Adrenal gland (tissue), 12 donors: ENCODE measurements around the gene TIGD4. TPM values are rescaled to one million over a fixed set of nuclear protein-coding genes. Genes with fewer than 3 reads are reported as not detected.

ENCODE experiments used
- DNase-seq, 7 donors: peaks; one replicate each; pipeline ENCODE4 v3.0.0-alpha.2; 2019 to 2020
- H3K27ac ChIP-seq, 5 donors: fragments of 200-600 bp; sonication (generic) in 4 of 5; 1 replicate in 3 of 5; 2 replicates in 2 of 5; pipeline versions ENCODE4 v1.5.1 to v1.8.0; 2016 to 2020; ENCODE audit warnings: mild to moderate bottlenecking in 1 of 5
- H3K27me3 ChIP-seq: fragments of 200-600 bp; 2 replicates; pipeline ENCODE4 v1.8.0; 2021
- H3K36me3 ChIP-seq, 2 donors: fragments of 200-600 bp; replicated peaks in 1 of 2; 1 replicate in 1 of 2; 2 replicates in 1 of 2; pipeline versions ENCODE4 v1.5.1 to v1.8.0; 2018 to 2022
- H3K4me1 ChIP-seq, 2 donors: fragments of 200-600 bp; replicated peaks in 1 of 2; 1 replicate in 1 of 2; 2 replicates in 1 of 2; pipeline versions ENCODE4 v1.5.1 to v1.8.0; 2018 to 2021
- H3K4me3 ChIP-seq, 4 donors: fragments of 200-600 bp; sonication (generic) in 3 of 4; one replicate each; pipeline ENCODE4 v1.5.1; 2016 to 2018
- H3K9me3 ChIP-seq, 3 donors: fragments of 200-600 bp; sonication (generic) in 1 of 3; replicated peaks in 1 of 3; 1 replicate in 2 of 3; 2 replicates in 1 of 3; pipeline versions ENCODE4 v1.5.1 to v1.8.0; 2016 to 2021
- POLR2A ChIP-seq, 2 donors: fragments of 450-650 bp; IDR thresholded peaks; one replicate each; pipeline ENCODE4 v1.6.1; 2017; ENCODE audit warnings: antibody characterized with exemption in 2 of 2, mild to moderate bottlenecking in 2 of 2, moderate library complexity in 1 of 2
- WGBS, 4 donors: extraction: QIAGEN DNeasy Blood & Tissue Kit in 2 of 4; methylation state at CpG; one replicate each; pipeline versions ENCODE4 v1.1.5 to v1.1.7; 2013 to 2017; 5-methylcytosine and 5-hydroxymethylcytosine counted together
- intact Hi-C, 2 donors: fragments of 100-400 bp; cut with DNase I; formaldehyde crosslinking; loops; one replicate each; pipeline versions ENCODE4 v1.14.1 to v1.15.0; 2022 to 2023
- polyA plus RNA-seq, 3 donors: library from polyadenylated mRNA; stranded (reverse); fragments of 200-250 nt in 2 of 3; fragments of 350-450 nt in 1 of 3; fragmentation: Illumina TruSeq in 1 of 3; extraction: RNeasy Lipid Tissue Mini Kit (QIAGEN cat#74804) in 1 of 3; gene quantifications; one replicate each; pipeline ENCODE4 v1.2.3, GENCODE V29; 2013 to 2014
- total RNA-seq, 9 donors: library from RNA; depleted of rRNA in 4 of 9; stranded (reverse); fragments of >200 nt in 4 of 9; fragments of 120-200 nt in 1 of 9; fragmentation: NEBNext Ultra II Directional in 1 of 9; extraction: Animal tissue kit (Norgen Biotek cat#: 25700) in 1 of 9; gene quantifications; one replicate each; pipeline versions ENCODE4 v1.1.0 to v1.2.4, GENCODE V29; 2013 to 2023
- TF ChIP-seq, protein P1 (sequence below), 6 experiments: fragments of 450-650 bp in 4 of 6; fragments of 200-600 bp in 2 of 6; sonication (generic) in 1 of 6; IDR thresholded peaks; 1 replicate in 5 of 6; 2 replicates in 1 of 6; pipeline versions ENCODE4 v1.5.1 to v1.8.0; 2016 to 2021; ENCODE audit warnings: antibody characterized with exemption in 6 of 6, mild to moderate bottlenecking in 2 of 6, moderate library complexity in 1 of 6
- donor health status: healthy with polysubstance abuse.
- donor health status: Bipolar disorder and iron deficiency.
- donor health status: DM: yes; HTN: yes; CAD: no.
- donor health status: DM: no; HTN: no; CAD: no.
- donor health status: DM: no; HTN: no; CAD: no.
- donor health status: DM: yes; HTN: yes; CAD: no.

TIGD4 gene
- total and polyA plus RNA-seq, 12 donors = 0.08 to 2.0 (median 0.34) TPM; not detected in 1

DNA sequence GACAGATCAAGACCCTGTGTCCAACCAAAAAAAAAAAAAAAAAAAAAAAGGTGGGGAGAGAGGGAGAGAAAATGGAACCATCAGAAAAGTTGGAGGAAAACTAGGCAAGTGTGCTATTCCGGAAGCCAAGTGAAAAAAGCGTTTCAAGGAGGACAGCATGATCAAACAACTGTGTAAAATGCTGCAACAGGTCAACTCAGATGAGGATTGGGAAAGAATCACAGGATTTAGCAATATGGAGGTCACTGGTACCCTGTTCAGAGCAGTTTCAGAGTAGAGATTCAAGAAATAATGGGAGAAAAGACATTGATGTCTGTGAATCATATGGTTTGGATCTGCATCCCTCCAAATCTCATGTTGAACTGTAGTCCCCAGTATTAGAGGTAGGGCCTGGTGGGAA lies 47.5 kb downstream of the TIGD4 start:
- no peak overlapping the region for H3K27ac ChIP-seq
- H3K36me3 ChIP-seq = no peaks in the 10 kb centered on the region
- H3K27me3 ChIP-seq = no peaks in the 10 kb centered on the region
- 79 to 89% (median 85%) methylated on average over 2 of the region's 2 CpGs for WGBS, 4 donors
- H3K4me1 ChIP-seq = no peaks in the 10 kb centered on the region
- TF ChIP-seq, protein P1, sequence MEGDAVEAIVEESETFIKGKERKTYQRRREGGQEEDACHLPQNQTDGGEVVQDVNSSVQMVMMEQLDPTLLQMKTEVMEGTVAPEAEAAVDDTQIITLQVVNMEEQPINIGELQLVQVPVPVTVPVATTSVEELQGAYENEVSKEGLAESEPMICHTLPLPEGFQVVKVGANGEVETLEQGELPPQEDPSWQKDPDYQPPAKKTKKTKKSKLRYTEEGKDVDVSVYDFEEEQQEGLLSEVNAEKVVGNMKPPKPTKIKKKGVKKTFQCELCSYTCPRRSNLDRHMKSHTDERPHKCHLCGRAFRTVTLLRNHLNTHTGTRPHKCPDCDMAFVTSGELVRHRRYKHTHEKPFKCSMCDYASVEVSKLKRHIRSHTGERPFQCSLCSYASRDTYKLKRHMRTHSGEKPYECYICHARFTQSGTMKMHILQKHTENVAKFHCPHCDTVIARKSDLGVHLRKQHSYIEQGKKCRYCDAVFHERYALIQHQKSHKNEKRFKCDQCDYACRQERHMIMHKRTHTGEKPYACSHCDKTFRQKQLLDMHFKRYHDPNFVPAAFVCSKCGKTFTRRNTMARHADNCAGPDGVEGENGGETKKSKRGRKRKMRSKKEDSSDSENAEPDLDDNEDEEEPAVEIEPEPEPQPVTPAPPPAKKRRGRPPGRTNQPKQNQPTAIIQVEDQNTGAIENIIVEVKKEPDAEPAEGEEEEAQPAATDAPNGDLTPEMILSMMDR (IDR thresholded peaks at IDR 0.05) = no peak
- no peak for TF ChIP-seq POLR2A (IDR thresholded peaks at IDR 0.05)
- DNase-seq = no peak
- intact Hi-C loops = loop anchor here in 1 of 2 donors (5.0 kb wide), 1 partner anchor 280 kb away; no protein-coding TSS in a partner anchor
- no peak overlapping the region for H3K4me3 ChIP-seq
- no peaks in the 10 kb centered on the region for H3K9me3 ChIP-seq

DNA sequence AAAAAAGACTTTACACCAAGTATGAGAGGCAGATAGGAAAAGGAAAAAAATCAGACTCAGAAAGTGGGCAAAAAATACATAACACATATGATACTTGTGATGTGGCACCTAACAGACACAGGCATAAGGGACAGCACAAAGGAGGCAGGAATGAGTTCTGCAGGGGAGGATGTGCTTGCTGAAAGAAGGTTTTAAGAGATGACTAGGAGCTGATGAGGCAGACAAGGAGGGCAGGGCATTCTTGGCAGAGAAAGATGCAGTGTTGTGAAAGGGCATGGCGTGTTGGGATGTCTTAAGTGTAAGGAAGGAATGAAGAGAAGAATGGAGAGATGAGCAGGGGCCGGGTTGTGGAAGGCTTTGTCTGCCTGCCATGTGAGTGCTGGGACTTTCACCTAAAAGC lies 50.1 kb downstream of the TIGD4 start:
- intact Hi-C loops = no loop called here
- Histone ChIP-seq H3K9me3 (no peaks in the 10 kb centered on the region), H3K4me1 (no peaks in the 10 kb centered on the region), H3K27me3 (no peaks in the 10 kb centered on the region), H3K27ac (no peak overlapping the region), H3K36me3 (no peaks in the 10 kb centered on the region), H3K4me3 (no peak overlapping the region)
- WGBS, 4 donors = 33 to 36% (median 35%) methylated on average over 2 of the region's 2 CpGs
- no peak for TF ChIP-seq POLR2A (IDR thresholded peaks at IDR 0.05)
- TF ChIP-seq, protein P1 (IDR thresholded peaks at IDR 0.05) = no peak
- DNase-seq = no peak

DNA sequence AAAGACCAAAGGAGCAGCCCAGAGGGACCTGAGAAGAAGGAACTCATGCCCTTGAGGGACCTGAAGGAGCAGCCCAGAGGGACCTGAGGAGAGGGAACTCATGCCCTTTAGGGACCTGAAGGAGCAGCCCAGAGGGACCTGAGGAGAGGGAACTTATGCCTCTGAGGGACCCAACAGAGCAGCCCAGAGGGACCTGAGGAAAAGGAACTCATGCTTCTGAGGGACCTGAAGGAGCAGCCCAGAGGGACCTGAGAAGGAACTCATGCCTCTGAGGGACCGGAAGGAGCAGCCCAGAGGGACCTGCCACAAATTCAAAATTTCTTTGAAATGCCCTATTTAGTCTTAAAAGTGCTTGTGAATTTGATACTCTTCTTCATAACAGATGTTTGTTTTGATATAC lies 51.2 kb downstream of the TIGD4 start:
- H3K9me3 ChIP-seq = no peaks in the 10 kb centered on the region
- H3K27me3 ChIP-seq = no peaks in the 10 kb centered on the region
- intact Hi-C loops = no loop called here
- no peaks in the 10 kb centered on the region for H3K4me1 ChIP-seq
- no peaks in the 10 kb centered on the region for H3K36me3 ChIP-seq
- H3K27ac ChIP-seq = no peak overlapping the region
- WGBS, 4 donors = 84 to 93% (median 89%) methylated on average over 1 of the region's 1 CpG
- TF ChIP-seq POLR2A (IDR thresholded peaks at IDR 0.05) = no peak
- TF ChIP-seq, protein P1 (IDR thresholded peaks at IDR 0.05) = no peak
- no peak for DNase-seq
- no peak overlapping the region for H3K4me3 ChIP-seq

DNA sequence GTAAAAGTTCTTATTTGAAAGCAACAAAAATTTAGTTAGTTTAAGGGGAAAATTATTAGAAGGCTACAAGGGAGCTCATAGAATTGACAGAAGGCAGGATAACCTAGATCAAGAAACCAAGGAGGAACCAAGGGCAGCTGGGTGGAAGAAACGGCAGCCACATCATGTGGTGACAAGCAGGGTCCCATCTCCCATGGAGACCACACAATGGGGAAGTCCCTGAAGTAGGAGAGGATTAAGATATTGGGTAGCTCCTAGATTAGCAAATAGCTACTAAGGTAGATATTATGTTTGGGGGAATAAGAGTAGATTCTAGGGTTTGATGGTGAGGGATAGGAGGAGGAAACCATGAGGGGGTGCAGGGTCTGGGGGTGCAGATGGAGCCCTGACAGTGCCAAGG lies 51.7 kb downstream of the TIGD4 start:
- DNase-seq = no peak
- Histone ChIP-seq H3K27me3 (no peaks in the 10 kb centered on the region), H3K27ac (no peak overlapping the region), H3K4me3 (no peak overlapping the region), H3K9me3 (no peaks in the 10 kb centered on the region), H3K4me1 (no peaks in the 10 kb centered on the region), H3K36me3 (no peaks in the 10 kb centered on the region)
- 42 to 54% (median 49%) methylated on average over 1 of the region's 1 CpG for WGBS, 4 donors
- TF ChIP-seq, protein P1 (IDR thresholded peaks at IDR 0.05) = no peak
- no peak for TF ChIP-seq POLR2A (IDR thresholded peaks at IDR 0.05)
- intact Hi-C loops = no loop called here
